Measurements from ENCODE around the gene DIP2B.
"Not testable (repeated sequence)": the region's sequence is repeated elsewhere in the genome, so short reads cannot be mapped to it uniquely, and the experiment has no call there.

Gene DIP2B

DNA sequence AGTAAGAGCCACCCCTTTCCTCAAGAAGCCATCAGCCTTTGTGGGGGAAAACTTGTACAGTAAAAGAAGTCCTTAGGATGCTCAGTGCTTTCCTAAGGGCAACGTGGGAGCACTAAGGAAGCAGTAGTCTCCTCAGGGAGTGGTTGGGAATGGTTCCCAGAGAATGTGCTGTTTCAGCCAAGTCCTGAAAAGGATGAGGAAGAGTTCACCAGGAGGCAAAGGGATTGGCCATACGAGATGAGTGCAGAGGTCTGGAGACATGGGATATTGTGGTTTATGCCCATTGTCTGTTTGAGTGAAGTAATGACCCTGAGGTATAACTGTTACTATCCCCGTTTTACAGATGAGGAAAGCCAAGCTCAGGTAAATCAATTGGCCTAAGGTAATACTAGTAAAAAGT is 173.1 kb downstream of the DIP2B start:
- DNase-seq (ENCODE audit: low read depth in 3 of 3) = no peak

DNA sequence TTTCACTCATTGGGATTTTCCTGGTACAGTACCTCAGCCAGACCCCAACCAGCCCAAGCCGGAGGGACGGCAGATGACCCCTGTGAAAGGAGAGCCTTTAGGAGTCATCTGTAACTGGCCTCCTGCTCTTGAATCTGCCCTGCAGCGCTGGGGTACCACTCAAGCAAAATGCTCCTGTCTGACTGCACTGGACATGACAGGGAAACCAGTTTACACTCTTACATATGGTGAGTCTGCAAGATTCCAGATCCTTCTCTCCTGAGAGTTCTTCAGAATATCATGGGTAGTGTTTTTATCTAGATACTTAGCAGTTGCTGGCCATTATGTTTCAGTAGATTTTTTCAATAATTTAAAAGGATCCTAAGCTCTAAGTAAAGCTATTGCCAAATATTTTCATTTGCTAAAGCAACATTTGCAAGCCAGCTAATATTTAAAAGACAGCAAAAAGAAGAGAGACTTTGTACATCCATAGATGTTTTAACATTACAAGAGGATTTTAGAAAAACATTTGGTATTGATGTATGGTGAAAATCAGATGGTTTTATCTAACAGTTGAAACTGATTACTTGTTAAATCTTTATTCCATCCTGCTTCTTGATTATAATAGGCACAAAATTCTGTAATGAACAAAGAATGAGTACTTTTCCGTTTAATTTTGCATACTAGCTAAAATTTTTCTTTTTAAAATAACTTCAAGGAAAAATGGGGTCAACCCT is 174.0 kb downstream of the DIP2B start:
- no peak for DNase-seq (ENCODE audit: low read depth in 3 of 3)

DNA sequence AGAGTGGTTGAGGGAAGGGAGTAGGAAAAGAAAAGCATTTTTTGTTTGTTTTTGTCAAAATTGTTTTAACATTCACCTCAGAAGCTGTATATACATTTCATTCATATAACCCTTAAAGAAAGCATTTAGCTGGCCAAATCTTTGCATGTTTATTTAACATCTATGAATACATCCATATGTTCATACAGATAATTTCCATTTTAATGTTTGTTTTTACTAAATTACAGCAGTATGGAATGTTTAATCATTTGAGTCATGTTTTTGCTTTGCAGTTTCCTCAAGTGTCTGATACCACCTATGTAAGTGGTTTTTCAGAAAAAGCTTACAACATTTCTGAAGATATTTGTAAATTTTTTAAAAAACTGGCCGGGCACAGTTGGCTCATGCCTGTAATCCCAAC is 174.8 kb downstream of the DIP2B start:
- DNase-seq (ENCODE audit: low read depth in 3 of 3) = no peak

DNA sequence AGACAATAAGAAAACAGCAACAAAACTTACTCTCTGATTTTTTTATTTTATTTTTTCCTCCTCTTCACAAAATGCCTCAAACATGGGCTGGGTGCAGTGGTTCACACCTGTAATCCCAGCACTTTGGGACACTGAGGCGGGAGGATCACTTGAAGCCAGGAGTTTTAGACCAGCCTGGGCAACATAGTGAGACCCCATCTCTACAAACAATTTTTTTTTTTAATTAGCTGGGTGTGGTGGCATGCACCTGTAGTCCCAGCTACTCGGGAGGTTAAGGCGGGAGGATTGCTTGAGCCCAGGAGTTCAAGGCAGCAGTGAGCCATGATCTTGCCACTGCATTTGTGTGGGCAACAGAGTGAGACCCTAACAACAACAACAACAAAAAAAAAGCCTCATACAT is 176.3 kb downstream of the DIP2B start:
- not testable (repeated sequence) for DNase-seq (ENCODE audit: low read depth in 3 of 3)

DNA sequence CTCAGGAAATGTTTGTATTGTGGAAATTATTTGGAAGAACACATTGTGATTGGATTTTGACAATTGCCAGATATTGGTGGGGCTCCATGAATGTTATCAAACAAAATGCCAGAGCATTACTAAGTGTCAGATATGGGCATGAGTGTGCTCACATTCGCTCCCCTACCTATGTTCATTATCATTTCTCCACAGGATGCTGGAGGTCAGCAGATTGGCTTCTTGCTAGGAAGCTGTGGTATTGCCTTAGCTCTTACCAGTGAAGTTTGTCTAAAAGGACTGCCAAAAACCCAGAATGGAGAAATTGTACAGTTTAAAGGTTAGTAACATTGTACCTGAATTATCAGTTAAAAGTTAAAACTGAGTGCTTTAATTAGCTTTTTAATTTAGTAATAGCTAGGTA is 180.9 kb downstream of the DIP2B start:
- no peak for DNase-seq (ENCODE audit: low read depth in 3 of 3)

DNA sequence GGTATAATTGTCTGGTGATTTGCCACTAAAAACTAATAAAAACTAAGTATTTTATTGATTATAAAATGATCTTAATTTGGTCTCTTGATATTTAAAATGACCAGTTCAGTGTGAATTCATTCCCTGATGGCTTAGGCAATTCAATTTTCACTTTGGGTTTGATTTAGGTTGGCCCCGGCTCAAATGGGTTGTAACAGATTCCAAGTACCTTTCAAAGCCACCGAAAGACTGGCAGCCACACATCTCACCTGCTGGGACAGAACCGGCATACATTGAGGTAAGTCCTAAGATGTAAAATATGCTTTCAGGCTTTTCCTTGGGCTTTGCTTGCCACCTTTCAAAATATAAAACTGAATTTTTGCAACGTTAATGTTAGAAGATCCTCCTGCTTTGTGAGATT is 181.6 kb downstream of the DIP2B start:
- DNase-seq (ENCODE audit: low read depth in 3 of 3) = no peak

DNA sequence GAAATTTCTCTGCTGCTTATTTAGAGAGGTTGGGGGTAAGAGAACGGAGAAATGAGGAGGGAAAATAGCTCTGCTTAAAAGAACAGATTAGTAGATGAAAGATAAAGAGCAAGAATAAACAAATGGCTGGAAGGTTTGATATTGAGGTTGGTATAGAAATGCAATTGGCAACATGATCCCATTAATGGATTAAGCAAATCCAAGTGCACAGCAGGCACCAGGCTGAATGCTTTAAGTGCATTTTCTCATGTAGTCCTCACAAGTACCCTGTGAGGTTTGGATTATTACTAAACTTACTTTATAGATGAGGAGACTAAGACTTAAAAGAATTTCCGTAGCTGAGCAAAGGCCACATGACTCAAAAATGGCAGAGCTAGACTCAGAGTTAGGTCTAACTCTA is 182.2 kb downstream of the DIP2B start:
- DNase-seq (ENCODE audit: low read depth in 3 of 3) = no peak

DNA sequence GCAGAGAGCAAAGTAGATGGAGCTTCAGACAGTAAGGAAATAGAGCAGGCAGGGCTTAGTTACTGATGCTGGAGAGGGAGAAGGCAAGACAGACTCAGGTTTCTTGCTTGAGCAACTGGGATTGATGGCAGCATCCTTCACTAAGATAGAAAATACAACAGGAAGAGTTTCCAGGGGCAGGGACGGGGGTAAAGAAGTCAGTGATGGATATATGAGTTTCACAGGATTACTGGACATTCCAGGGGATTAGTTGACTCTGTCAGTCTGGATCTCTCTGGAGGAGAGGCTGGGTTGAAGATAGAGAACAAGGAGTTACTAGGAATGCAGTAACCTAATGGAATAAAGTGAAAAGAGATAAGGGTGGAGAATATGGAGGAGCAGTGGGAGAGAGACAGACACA is 184.7 kb downstream of the DIP2B start:
- no peak for DNase-seq (ENCODE audit: low read depth in 3 of 3)

DNA sequence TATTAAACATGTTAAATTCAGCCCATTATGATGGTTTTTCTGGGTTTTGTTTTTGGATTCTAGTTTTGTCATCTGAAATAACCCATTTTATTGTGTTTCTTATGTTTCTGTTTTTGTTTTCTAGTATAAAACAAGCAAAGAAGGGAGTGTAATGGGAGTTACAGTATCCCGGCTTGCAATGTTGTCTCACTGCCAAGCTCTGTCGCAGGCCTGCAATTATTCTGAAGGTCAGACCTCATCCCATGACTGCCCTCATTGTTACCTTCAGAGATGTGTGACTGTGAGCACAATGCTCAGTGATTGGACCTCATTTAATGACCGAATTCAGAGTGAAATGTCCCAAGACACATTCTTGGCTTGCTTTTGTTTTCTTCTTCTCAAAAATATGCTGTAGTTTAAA is 186.1 kb downstream of the DIP2B start:
- no peak for DNase-seq (ENCODE audit: low read depth in 3 of 3)

DNA sequence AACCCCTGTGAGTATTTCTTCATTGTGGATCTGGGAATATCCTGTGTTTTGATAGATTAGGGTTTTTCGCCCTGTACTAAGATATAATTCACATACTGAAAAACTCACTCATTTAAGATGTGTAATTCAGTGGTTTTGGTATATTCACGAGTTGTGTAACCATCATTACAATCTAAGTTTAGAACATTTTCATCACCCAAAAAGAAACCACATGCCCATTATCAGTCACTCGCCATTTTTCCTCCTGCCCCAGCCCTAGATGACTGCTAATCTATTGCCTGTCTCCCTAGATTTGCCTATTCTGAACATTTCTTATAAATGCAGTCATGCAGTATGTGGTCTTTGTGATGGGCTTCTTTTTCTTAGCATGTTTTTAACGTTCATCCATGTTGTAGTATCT is 191.2 kb downstream of the DIP2B start:
- no peak for DNase-seq (ENCODE audit: low read depth in 3 of 3)

DNA sequence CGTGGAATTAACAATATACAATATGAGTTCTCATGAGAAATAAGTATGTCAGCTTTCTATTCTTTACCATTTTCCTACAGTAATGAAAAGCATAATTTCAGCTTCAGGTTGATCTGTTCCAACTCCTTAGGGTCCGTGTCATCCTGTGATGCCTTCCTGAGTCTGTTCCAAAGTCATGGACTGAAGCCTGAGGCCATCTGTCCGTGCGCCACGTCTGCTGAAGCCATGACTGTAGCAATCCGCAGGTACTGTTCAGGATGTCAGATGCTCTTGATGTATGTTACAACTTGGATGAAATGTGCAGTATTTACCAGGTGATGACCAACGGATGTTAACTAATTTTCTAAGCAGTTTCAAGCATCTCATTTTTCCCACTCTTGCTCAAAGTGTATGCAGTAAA is 192.1 kb downstream of the DIP2B start:
- DNase-seq (ENCODE audit: low read depth in 3 of 3) = no peak

DNA sequence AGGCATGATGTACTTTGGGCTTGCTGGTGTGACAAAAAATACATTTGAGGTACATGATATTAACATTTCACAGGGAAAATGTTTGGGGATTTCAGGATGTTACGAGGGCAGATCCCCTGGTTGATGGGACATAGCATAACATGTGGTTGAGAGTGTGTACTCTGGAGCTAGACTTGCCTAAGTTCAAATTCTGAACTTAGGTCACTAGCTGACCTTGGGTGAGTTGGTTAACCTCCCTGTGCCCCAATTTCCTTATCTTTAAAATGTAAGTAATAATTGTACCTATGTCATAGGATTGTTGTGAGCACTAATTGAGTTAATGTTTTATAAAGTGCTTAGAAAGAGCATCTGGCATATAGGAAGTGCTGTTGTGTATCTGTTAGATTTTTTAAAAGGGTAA is 194.4 kb downstream of the DIP2B start:
- DNase-seq (ENCODE audit: low read depth in 3 of 3) = no peak

DNA sequence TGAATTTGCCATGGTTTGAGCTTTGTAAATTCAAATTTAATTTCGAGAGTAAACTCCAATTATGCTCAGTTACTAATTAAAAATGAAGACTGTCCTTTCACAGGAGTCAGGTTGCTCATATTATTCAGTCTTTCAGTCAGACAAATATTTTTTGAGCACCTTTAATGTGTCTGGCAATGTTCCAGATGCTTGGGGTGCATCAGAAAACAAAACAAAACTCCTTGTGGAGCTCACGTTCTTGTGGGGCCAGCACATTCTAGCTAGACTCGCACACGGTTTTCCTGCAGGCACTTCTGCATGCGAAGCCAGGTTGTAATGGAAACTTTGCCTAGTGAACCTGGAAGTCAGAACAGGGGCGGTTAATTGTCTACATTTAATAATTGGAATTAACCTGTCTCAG is 195.2 kb downstream of the DIP2B start:
- DNase-seq (ENCODE audit: low read depth in 3 of 3) = no peak

DNA sequence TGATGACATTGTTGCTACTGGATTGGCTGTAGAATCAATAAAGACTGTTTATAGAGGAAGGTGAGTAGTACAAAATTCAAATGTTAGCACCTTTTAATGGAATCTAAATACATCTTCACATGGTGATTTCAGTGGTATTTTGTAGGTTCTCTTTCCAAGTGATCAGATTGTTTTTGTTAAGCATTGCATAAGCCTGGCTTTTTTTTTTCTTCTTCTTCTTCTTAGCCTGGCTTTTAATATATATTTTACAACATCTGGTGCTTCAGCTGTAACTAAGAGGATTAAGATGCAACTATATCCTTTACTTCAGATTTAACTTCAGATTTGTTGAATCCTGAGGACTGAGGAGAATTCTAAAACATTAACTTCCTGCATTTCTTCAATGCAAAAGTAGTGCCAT is 201.8 kb downstream of the DIP2B start:
- DNase-seq (ENCODE audit: low read depth in 3 of 3) = no peak

DNA sequence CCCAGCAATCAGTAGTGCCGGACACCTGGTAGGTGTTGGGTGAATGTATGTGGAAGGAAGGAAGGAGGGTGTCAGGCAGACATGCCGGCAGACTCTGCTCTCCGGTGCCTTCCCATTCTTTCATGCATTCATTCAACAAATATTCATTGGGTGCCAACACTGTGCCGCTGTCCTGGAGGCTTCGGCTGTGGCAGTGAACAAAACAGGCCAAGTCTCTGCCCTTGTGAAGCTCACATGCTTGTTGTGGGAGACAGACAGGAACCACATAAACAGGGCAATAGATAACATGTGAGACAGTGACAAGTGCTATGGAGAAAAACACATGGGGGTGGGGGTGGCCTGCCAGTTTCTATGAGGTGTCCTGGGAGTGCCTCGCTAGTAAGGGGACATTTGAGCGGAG is 202.6 kb downstream of the DIP2B start:
- DNase-seq (ENCODE audit: low read depth in 3 of 3) = no peak

DNA sequence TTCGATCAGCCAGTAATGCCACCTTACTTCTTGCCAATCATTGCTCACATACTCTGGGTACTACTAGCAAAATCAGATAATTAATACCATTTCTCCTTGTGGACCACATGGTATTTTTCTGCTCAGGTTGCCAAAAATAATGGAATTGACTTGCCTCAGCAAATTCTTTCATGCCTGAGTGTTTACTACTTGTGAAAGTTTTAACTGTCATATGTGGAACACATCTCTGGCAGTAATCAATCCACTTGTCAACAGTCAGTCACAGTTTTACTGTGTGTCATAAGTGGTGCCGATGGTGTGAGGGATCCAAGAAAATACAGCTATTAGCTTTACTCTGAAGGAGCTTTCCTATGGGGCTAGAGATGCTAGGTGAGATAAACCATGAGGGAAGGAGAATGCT is 203.8 kb downstream of the DIP2B start:
- DNase-seq (ENCODE audit: low read depth in 3 of 3) = no peak

DNA sequence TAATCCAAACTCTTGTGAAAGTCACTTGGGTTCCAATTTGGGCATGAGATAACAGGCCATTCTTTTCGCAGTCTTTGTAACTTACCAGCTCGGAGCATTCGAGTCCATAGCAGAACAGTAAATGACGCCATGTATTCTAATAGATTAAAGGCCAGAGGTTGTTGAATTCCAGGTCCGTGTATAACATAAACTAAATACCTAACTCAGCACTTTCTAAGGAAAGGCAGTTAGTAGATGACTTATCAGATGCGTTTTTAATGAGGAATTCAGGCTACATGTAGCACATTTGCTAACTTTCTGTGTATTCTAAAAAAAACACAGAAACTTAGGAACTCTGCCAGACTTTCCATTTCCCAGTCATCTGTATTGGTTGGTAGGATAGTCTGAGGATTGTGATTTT is 206.3 kb downstream of the DIP2B start:
- DNase-seq (ENCODE audit: low read depth in 3 of 3) = no peak

DNA sequence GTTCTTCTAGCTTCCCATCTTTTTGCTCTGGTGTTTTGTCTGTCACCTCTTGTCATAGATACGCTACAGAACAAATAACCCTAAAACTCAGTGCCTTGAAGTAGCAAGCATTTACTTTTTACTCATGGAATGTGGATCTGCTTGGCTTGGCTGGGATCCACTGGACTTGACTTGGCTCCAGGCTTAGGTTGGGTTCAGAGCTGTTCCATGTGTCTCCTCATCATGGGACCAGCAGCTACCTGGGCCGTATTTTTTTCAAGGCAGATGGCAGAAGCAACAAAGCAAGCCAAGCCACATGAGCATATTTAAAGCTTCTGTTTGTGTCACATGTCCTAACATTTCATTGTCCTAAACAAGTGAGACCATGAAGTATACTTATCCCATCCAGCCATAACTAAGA is 210.4 kb downstream of the DIP2B start:
- DNase-seq (ENCODE audit: low read depth in 3 of 3) = no peak

DNA sequence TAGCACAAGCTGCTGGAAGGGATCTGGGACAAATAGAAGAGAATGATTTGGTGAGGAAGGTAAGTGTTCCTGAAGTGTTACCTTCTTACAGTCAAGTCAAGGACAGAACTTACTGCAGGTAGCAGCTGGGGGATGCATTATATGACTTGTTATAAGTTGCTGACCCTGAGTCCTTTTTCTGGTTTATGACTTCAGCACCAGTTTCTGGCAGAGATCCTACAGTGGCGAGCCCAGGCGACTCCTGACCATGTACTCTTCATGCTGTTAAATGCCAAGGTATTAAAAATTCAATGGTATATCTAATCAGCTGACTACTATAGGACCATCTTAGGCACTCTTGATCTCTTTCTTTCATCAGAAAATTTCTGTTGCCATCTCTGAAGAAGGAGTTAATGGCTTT is 214.0 kb downstream of the DIP2B start:
- DNase-seq (ENCODE audit: low read depth in 3 of 3) = no peak

DNA sequence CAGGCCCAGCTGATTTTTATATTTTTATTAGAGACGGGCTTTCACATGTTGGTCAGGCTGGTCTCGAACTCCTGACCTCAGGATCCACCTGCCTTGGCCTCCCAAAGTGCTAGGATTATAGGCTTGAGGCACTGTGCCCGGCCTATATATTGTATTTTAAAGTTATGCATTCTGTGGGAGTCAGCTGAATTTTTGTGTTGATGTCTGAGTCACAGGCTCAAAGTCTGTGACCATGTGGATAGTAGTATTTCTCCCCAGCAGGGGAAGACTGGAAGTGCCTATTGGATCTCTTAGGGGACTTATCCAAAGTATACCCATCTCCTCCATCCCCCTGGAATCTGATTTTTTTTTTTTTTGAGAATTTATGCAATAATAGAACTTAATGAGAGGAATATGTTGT is 215.3 kb downstream of the DIP2B start:
- no peak for DNase-seq (ENCODE audit: low read depth in 3 of 3)

DNA sequence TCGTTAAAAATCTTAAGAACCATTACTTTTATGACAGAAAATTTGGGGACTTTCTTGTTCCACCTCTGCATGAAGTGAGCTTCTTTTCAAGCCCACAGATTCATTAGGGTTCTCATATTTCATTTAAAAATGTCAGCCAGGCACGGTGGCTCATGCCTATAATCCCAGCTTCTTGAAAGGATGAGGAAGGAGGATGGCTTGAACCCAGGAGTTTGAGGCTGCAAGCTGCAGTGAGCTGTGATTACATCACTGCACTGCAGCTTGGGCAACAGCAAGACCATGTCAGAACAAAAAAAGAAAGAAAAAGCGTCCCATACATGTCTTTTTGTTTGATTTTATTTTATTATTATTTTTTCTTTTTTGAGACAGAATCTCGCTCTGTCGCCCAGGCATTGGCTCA is 215.7 kb downstream of the DIP2B start:
- DNase-seq (ENCODE audit: low read depth in 3 of 3) = no peak

DNA sequence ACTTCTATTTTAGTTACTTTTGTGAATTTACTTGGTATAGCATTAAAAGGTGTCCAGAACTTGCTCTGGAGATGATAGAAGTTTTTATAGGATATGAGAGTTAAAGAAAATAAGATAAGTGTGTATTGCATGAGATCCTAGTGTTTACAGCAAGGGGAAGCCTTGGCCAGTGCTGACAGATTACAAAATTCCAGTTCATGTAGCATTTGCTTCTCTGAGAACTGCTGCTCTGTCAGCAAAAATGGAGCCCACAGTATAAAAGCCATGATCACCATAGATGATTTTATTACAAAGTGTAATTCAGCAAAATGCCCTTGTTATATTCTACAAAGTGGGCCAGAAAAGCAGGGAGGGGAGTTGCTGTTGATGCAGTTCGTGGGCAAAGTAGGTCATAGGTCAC is 219.1 kb downstream of the DIP2B start:
- DNase-seq (ENCODE audit: low read depth in 3 of 3) = no peak

DNA sequence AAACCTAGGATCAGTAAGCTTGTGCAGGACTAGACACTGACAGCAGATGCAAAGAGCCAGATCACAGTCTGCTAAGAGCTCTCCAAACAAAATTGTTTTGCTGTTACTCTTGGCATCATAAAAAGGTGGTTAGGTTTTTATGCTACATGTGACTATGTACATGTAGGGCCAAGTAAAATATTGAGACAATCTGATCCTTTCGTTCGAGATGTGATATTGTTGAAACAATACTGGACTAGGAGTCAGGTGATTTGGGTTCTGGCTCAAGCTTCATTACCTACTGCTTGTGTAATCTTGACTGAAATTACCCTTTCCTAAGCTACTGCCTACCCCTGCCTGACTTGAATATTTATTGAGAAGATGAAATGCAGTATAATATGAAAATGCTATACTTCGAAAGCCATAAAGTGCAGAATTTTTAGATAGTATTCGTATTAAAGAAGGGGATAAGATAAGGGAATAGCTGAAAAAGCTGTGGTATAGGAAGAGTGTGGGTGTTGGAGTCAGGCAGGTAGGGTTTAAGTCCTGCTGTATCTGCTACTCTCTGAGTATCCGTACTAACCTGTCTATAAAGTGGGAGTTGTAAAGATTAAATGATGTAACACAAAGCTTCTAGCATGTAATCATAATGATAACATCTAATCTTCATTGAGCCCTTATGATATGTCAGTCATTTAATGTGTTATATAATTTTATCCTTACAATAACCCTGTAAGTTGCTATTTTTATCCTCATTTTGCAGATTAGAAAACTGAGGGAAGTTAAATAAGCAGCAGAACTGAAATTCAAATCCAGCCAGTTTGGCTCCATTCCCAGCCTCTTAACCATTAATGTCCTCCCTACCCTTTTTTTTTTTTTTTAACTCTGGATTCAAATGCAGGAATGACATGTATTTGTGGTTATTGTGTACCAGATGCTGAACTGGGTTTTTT is 220.5 kb downstream of the DIP2B start:
- no peak for DNase-seq (ENCODE audit: low read depth in 3 of 3)
